Measurements from ENCODE around the gene SOBP.
A peak's percentile ranks its signal among the peaks of the same experiment; 100 is the strongest.

SOBP gene

DNA sequence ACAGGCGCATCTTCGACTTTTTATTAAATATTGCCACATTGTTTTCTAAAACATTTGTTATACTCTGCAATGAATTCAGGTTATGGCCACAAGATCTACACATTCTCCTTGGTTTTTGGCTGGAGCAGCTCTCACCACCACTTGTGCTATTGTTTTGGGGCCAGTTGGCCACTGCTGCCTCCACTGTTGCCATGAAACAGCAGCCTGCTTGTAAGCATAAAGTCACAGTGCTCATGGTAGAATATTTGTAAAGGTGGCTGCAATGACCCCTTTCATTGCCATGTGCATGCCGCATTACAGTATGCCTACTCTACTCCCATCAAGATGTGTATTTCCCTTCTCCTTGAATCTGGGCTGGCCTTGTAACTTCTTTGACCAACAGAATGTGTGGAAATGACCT lies 192.8 kb downstream of the SOBP start:
- no peak for DNase-seq

- no peak for DNase-seq
Measured at GRCh38 chr6:107683183-107683582, 193.3 kb downstream of the SOBP start.

GRCh38 chr6:107684996-107685395 lies 195.1 kb downstream of the SOBP start:
- no peak for DNase-seq

DNA sequence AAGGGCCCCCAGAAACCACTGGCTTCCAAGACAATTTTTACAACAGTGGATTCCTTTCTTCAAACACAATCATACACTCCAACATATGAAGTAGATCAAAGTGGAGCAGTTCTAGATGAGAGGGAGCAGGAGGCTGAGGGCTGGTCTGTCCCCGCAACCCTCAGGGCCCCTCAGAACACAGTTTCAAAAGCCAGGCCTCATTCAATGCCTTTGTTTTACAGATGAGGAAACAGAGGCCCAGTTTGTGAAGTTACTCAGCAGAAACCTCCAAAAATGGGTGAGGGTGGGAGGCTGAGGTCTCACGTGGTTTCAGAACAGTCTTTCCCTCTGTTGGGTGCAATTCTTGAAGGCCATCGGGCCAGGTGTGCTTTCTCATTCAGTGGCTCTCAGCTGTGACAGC lies 199.3 kb downstream of the SOBP start:
- DNase-seq, result no peak

DNA sequence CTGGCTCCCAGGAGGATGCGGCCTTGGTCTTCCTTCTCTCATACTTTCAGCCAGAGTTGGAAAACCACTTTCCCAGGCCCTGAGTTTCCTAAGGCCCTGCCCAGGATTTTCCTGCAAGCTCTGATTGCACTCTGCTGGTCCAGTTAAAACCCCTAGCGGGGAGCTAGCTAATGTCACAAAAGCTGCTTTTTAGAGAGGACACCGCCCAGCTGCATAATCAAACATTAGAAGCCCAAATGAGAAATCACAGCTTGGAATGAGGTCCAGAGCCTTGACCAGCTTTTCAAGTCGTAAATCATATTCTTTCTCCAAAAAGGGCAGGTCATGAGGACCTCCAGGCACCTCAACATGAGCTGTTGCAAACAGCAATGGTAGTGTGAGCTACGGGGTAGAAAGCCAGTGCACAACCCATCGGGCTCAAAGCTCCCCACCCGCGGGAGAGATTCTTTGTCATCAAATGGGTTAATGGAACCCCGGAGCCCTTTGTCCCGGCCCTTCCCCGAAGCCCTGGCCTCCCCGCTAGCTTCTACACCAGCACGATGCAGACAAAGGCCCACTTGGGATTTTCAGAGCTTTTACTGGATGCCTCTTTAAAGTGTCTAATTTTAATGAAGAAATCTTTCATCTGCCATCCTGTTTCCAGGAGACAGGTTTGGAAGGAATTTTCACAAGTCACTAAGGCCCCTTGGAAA lies 200.2 kb downstream of the SOBP start:
- DNase-seq, result no peak

GRCh38 chr6:107690643-107691061 lies 200.7 kb downstream of the SOBP start:
- peak in 1 of 56 donors; percentile 54 for DNase-seq

DNA sequence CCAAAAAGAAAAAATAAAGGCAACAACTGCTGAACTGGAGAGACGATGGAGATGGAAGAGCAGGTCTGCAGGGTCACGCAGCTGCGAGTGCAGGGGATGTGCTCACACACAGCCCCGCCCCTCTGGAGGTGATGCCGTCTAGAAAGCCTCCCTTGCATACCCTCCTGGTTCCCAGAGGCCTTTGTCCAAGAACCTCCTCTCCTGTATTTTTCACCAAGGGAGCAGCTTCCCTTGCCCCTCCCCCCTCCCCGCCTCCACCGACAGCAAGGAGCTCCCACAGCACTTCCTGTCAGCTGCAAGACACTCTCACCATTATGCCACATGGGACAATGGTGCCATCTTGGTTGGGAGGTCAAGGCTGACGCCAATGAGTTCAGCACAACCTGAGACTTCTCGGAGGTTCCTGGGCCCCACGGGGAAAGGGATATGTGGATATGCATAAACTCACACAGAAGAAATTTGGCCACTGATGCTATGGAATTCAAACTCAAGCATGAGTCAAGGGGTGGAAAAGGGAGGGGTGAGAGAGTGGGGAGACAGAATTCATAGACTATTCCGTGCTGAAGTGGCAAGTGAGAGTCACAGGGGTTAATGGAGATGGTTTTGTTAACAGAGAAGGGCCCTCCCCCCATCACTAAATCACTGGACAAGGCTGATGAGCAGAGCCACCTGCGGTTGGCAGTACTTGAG lies 201.3 kb downstream of the SOBP start:
- no peak for DNase-seq

DNA sequence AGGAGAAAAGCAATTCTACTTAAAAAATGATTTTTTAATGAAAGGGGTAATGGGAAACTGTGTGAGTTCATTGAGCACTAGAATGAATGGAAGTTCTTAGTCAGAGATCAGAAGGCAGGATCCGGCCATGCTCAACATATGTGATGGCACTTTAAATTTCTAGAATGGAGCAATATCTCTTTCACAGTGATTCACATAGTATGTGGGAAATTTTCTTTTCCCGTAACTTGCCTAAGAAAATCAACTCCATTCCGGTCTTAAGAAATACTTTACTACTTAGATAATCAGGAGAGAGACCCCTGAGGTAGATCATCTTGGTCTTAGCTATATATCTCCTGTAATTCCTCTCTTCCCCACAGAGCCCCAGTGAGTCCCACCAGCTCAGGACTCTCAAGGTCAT lies 202.4 kb downstream of the SOBP start:
- DNase-seq, result no peak

- DNase-seq, result no peak
Measured at GRCh38 chr6:107695061-107695720, 205.3 kb downstream of the SOBP start.

GRCh38 chr6:107697682-107698081 lies 207.8 kb downstream of the SOBP start:
- no peak for DNase-seq

GRCh38 chr6:107698146-107698545 lies 208.2 kb downstream of the SOBP start:
- no peak for DNase-seq

GRCh38 chr6:107699254-107699653 lies 209.3 kb downstream of the SOBP start:
- no peak for DNase-seq

DNA sequence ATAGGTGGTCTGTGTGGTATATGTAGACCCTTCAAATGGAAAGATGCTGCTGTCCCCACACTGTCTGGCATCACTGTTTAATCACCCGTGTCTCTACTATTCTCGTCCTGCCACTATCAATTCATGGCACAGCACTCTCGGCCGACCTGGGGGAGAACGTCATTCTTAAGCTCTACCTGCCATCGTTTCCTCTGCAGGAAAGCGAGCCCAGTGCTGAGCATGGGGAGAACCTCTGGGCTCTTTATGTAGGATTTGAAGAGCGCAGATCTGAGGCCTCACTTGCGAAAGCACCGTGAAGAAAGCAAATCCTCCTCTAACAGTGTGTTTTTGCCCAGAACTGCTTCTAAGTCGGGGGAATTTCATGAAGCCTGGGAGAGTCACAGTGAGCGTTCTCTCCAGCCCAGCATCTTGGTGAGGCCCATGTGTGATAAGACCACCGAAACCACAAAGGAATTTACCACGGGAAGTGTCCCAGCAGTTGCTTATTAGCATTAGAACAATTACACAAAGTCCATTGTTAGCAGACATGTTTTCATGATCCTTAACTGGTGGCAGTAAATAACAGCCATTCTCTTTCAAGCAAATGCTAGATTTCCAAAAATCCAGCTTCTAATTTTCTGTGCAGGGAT lies 209.9 kb downstream of the SOBP start:
- DNase-seq, result no peak

GRCh38 chr6:107703606-107704005 lies 213.7 kb downstream of the SOBP start:
- no peak for DNase-seq

GRCh38 chr6:107704347-107705013 lies 214.6 kb downstream of the SOBP start:
- DNase-seq, result peak in 10 of 56 donors; percentile 3 to 45 (median 8)

GRCh38 chr6:107706516-107707115 lies 216.7 kb downstream of the SOBP start:
- DNase-seq, result no peak

- DNase-seq, result no peak
Measured at GRCh38 chr6:107707346-107708275, 217.7 kb downstream of the SOBP start.

GRCh38 chr6:107708435-107708834 lies 218.5 kb downstream of the SOBP start:
- DNase-seq, result no peak

GRCh38 chr6:107709341-107709740 lies 219.4 kb downstream of the SOBP start:
- no peak for DNase-seq

Data from amygdala (tissue), 56 donors.